Nephron (organoid): ENCODE results near the gene KCNMB4.

Experiments used
- H3K27ac Mint-ChIP-seq, 3 experiments: 2 replicates each; pipeline ENCODE4 v1.8.0; 2020; ENCODE audit warnings: mixed read lengths in 3 of 3, mild to moderate bottlenecking in 2 of 3, moderate library complexity in 1 of 3
- H3K27me3 Mint-ChIP-seq: 2 replicates; pipeline ENCODE4 v1.8.0; 2021; ENCODE audit warnings: low read depth, mild to moderate bottlenecking, moderate library complexity, mixed read lengths
- H3K36me3 Mint-ChIP-seq: 2 replicates; pipeline ENCODE4 v1.8.0; 2020; ENCODE audit warnings: low read depth, mixed read lengths
- H3K4me1 Mint-ChIP-seq: 2 replicates; pipeline ENCODE4 v1.8.0; 2020; ENCODE audit warnings: mixed read lengths
- H3K4me3 Mint-ChIP-seq, 3 experiments: 2 replicates each; pipeline ENCODE4 v1.8.0; 2020; ENCODE audit warnings: mild to moderate bottlenecking in 3 of 3, mixed read lengths in 3 of 3, moderate library complexity in 2 of 3
- H3K9me3 Mint-ChIP-seq: 2 replicates; pipeline ENCODE4 v1.8.0; 2020; ENCODE audit warnings: mixed read lengths
- CTCF ChIP-seq, 3 experiments: fragments of 200-600 bp; sonication (generic); IDR thresholded peaks; one replicate each; pipeline ENCODE4 v1.5.0; 2021; ENCODE audit warnings: antibody characterized with exemption in 3 of 3; ENCODE audit not compliant: unreplicated experiment in 3 of 3

The KCNMB4 gene

GRCh38 chr12:70449753-70450341 is 83.8 kb downstream of the KCNMB4 start:
- H3K9me3 Mint-ChIP-seq, result peaks cover 29% of the 10 kb centered on the region
- TF ChIP-seq CTCF (IDR thresholded peaks at IDR 0.05; ENCODE audit: unreplicated experiment in 3 of 3), result no peak
- peaks cover 11% of the 10 kb centered on the region for H3K36me3 Mint-ChIP-seq
- no peak overlapping the region for H3K4me3 Mint-ChIP-seq
- no peaks in the 10 kb centered on the region for H3K4me1 Mint-ChIP-seq
- H3K27ac Mint-ChIP-seq, result no peak overlapping the region
- no peaks in the 10 kb centered on the region for H3K27me3 Mint-ChIP-seq

GRCh38 chr12:70451528-70451927 is 85.4 kb downstream of the KCNMB4 start:
- H3K4me1 Mint-ChIP-seq, result no peaks in the 10 kb centered on the region
- H3K27ac Mint-ChIP-seq, result no peak overlapping the region
- H3K4me3 Mint-ChIP-seq, result no peak overlapping the region
- H3K27me3 Mint-ChIP-seq, result no peaks in the 10 kb centered on the region
- no peak for TF ChIP-seq CTCF (IDR thresholded peaks at IDR 0.05; ENCODE audit: unreplicated experiment in 3 of 3)
- H3K36me3 Mint-ChIP-seq, result peaks cover 11% of the 10 kb centered on the region
- H3K9me3 Mint-ChIP-seq, result peaks cover 33% of the 10 kb centered on the region

GRCh38 chr12:70456953-70457352 is 90.9 kb downstream of the KCNMB4 start:
- TF ChIP-seq CTCF (IDR thresholded peaks at IDR 0.05; ENCODE audit: unreplicated experiment in 3 of 3), result no peak
- Mint-ChIP-seq H3K4me1 (no peaks in the 10 kb centered on the region), H3K27ac (no peak overlapping the region), H3K27me3 (no peaks in the 10 kb centered on the region), H3K36me3 (no peaks in the 10 kb centered on the region), H3K4me3 (no peak overlapping the region), H3K9me3 (peaks cover 32% of the 10 kb centered on the region)

DNA sequence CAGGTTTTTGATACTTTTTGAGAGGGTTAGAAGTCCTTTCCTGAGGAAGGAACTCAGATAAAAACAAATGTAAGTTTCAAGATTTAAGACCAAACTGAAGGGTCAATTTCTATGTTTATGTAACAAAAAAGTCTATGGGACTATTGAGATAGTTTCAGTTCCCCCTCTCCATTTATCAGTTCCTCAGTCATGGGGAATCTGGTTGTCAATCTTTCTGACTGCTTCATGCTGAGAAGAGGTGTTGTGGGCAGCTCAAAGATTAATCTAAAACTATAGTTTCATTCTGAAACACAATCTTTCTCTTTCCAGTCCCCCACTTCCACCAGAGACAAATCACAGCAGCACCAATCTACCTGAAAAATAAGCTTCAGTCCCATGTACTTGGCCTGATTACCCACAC is 93.7 kb downstream of the KCNMB4 start:
- Mint-ChIP-seq H3K4me1 (no peaks in the 10 kb centered on the region), H3K36me3 (peaks cover 4% of the 10 kb centered on the region), H3K9me3 (peaks cover 36% of the 10 kb centered on the region), H3K4me3 (no peak overlapping the region), H3K27me3 (no peaks in the 10 kb centered on the region), H3K27ac (no peak overlapping the region)
- no peak for TF ChIP-seq CTCF (IDR thresholded peaks at IDR 0.05; ENCODE audit: unreplicated experiment in 3 of 3)

- no peaks in the 10 kb centered on the region for H3K27me3 Mint-ChIP-seq
- no peak for TF ChIP-seq CTCF (IDR thresholded peaks at IDR 0.05; ENCODE audit: unreplicated experiment in 3 of 3)
- H3K36me3 Mint-ChIP-seq, result peaks cover 4% of the 10 kb centered on the region
- no peaks in the 10 kb centered on the region for H3K4me1 Mint-ChIP-seq
- no peak overlapping the region for H3K4me3 Mint-ChIP-seq
- peaks cover 26% of the 10 kb centered on the region for H3K9me3 Mint-ChIP-seq
- no peak overlapping the region for H3K27ac Mint-ChIP-seq
Measured at GRCh38 chr12:70463997-70464396, 97.9 kb downstream of the KCNMB4 start.

DNA sequence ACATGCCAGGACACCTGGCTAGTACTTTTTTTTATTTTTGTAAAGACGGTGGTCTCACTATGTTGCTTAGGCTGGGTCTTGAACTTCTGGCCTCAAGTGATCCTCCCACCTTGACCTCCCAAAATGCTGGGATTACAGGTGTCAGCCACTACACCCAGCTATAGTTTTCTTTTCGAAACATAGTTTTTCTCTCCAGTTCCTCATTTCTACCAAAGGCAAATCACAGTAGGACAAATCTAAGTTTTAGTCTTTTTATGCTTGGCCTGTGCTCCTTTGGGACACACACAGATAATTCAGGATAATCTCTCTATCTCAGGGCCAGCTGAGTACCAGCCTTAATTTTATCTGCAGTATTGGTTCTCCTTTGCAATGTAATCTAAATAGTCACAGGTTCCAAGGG is 100.7 kb downstream of the KCNMB4 start:
- H3K36me3 Mint-ChIP-seq, result peaks cover 4% of the 10 kb centered on the region
- H3K9me3 Mint-ChIP-seq, result peaks cover 9% of the 10 kb centered on the region
- H3K4me3 Mint-ChIP-seq, result no peak overlapping the region
- no peak overlapping the region for H3K27ac Mint-ChIP-seq
- no peak for TF ChIP-seq CTCF (IDR thresholded peaks at IDR 0.05; ENCODE audit: unreplicated experiment in 3 of 3)
- no peaks in the 10 kb centered on the region for H3K27me3 Mint-ChIP-seq
- H3K4me1 Mint-ChIP-seq, result no peaks in the 10 kb centered on the region
